T-helper 1 cell treated with Interleukin-12 subunit alpha and Interleukin-12 subunit beta and Interleukin-4 antibody, amounts not matched to agents 30 ng/mL and 1 ng/mL, for 36 hours (primary cell): ENCODE results near the gene TXNRD1. TPM values are rescaled to one million over a fixed set of nuclear protein-coding genes. Genes with fewer than 3 reads are reported as not detected.
"Not testable (repeated sequence)": the region's sequence is repeated elsewhere in the genome, so short reads cannot be mapped to it uniquely, and the experiment has no call there.

Experiments used
- intact Hi-C: fragments of 100-400 bp; cut with micrococcal nuclease; formaldehyde crosslinking; loops from one replicate; pipeline ENCODE4 v1.15.1; 2024
- total RNA-seq: library from RNA; stranded (reverse); gene quantifications from 2 replicates; pipeline ENCODE4 v1.2.3, GENCODE V29; 2022

Gene TXNRD1
- total RNA-seq, 1 donor from 2014 or later = 88.5 TPM

GRCh38 chr12:104234926-104235499, 19.4 kb downstream of the TXNRD1 start:
- intact Hi-C loops = no loop called here

- intact Hi-C loops = no loop called here
Observed at GRCh38 chr12:104237930-104238329, 22.4 kb downstream of the TXNRD1 start.

- intact Hi-C loops = no loop called here
Observed at GRCh38 chr12:104242546-104243206, 27.1 kb downstream of the TXNRD1 start.

- intact Hi-C loops = no loop called here
Observed at GRCh38 chr12:104243551-104243950, 28.0 kb downstream of the TXNRD1 start.

GRCh38 chr12:104243971-104244370, 28.4 kb downstream of the TXNRD1 start:
- intact Hi-C loops = no loop called here

DNA sequence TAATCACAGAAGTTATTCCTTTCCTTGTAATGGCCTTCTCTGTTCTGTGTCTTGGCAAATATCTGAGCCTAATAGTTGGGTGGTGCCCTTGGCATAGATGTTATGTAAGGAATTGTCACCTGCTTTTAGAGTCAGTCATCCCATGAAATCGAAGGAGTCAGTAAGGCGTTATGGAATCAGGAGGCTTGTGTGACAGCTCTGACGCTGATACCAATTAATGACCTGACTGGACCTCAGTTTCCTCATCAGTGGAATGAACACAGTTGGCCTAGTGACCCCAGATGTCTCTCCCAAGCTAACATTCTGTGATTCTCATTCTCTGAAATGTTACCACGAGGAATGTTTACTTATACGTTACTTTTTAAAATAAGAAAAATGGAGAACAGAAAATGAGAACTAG, 32.1 kb downstream of the TXNRD1 start:
- intact Hi-C loops = no loop called here

GRCh38 chr12:104248444-104248843, 32.9 kb downstream of the TXNRD1 start:
- intact Hi-C loops = no loop called here

- intact Hi-C loops = no loop called here
Observed at GRCh38 chr12:104249017-104249416, 33.4 kb downstream of the TXNRD1 start.

GRCh38 chr12:104249898-104250297, 34.3 kb downstream of the TXNRD1 start:
- intact Hi-C loops = no loop called here

- intact Hi-C loops = no loop called here
Observed at GRCh38 chr12:104250366-104251125, 35.0 kb downstream of the TXNRD1 start.

GRCh38 chr12:104257913-104258472, 42.4 kb downstream of the TXNRD1 start:
- intact Hi-C loops = no loop called here

DNA sequence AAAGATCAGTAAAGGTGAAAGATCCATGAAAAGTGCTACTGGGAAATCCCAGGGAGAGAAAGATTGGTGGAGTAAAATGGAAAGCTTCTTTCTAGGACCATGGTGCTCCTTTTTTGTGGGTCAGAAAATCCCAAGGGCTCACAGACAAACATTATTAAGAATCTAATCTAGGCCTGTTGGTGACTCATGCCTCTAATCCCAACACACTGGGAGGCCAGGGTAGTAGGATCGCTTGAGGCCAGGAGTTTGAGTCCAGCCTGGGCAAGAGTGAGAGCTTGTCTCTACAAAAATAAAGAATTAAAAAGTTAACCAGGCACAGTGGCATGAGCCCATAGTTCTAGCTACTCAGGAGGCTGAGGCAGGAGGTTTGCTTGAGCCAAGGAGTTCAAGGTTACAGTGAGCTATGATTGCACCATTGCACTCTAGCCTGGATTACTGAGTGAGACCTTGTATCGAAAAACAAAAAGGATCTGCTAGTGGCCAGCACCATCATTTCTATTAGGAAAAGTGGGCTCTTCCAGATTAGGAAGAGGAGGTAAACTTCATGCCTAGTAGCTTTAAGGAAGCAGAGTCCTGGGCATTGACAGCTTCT, 43.0 kb downstream of the TXNRD1 start:
- intact Hi-C loops = no loop called here

DNA sequence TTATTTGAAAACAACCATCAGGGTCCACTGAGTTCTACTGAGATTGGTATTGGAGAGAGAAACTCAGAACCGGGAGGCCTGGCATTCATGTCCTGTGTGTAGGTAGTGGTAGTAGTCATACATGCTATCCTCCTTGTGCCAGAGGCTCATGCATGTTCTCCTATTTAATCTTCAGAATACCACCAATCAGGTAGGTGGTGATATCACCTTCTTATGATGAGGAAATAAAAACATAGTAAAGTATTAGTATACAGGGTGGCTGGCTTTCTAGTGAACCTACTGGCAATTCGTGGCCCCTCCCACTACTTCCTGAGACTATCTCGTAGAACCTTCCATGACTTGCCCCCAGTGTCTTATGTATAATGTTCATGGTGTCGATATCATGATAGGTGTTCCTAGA, 47.4 kb downstream of the TXNRD1 start:
- intact Hi-C loops = no loop called here

- intact Hi-C loops = no loop called here
Observed at GRCh38 chr12:104263580-104264358, 48.2 kb downstream of the TXNRD1 start.

DNA sequence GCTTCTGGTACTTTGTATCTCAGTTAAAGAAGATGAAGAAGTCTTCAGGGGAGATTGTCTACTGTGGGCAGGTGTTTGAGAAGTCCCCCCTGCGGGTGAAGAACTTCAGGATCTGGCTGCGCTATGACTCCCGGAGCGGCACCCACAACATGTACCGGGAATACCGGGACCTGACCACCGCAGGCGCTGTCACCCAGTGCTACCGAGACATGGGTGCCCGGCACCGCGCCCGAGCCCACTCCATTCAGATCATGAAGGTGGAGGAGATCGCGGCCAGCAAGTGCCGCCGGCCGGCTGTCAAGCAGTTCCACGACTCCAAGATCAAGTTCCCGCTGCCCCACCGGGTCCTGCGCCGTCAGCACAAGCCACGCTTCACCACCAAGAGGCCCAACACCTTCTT, 49.9 kb downstream of the TXNRD1 start:
- intact Hi-C loops = not testable (repeated sequence)

- intact Hi-C loops = no loop called here
Observed at GRCh38 chr12:104272938-104273337, 57.4 kb downstream of the TXNRD1 start.

GRCh38 chr12:104273503-104273902, 57.9 kb downstream of the TXNRD1 start:
- intact Hi-C loops = no loop called here

GRCh38 chr12:104274811-104275210, 59.2 kb downstream of the TXNRD1 start:
- intact Hi-C loops = no loop called here

DNA sequence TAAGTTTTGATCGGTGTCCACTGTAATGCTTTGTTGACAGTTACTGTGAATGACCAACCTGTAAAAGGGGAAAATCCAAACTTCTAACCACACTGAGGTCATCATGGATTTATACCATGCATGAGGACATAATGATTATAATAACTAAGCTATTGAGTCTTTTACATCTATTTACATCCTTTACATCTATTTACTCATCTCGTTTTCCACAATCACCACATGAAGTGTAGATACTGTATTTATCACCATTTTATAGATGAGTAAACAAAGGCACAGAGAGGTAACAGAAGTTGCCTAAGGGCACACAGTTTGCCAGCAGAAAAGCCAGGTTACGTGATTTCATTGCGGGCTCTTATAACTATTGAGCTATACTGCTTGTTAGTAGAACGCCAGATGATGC, 60.1 kb downstream of the TXNRD1 start:
- intact Hi-C loops = no loop called here

DNA sequence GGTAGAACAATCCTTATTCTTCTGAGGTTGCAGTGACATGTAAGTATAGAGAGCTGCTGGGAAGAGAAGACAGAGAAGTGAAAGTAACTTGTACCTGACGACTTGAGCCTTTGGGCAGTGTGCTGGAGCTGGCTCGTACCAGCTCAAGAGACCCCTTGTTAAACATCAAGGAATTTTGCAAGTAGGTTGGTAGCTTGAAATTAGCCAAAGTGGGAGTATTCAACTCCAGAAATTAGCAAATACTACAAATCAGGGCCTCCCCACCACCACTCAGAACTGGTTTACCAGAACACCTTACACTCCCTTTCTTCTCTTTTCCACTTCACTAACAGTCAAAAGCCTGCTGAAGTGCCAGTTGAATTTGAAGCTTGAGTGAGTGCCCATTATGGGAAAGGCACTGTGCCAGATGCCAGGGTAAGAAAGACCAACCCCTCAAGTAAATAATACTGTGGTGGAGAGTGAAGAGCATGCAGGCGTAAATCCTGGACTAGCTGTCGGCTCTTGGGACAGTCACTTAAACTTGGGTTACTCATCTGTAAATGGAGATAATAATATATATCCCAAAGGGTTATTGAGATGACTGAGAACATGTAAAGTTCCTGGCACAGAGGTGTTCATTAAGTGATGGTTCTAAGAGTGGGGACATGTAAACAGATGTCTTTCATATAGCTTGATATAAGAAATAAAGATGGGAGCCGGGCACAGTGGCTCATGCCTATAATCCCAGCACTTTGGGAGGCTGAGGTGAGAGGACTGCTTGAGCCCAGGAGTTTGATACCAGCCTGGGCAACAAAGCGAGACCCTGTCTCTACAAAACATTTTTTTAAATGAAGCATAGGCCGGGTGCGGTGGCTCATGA, 60.9 kb downstream of the TXNRD1 start:
- intact Hi-C loops = no loop called here
